GM21360 (cell line): ENCODE measurements around the gene ENTPD7.
"Not testable (repeated sequence)": the region's sequence is repeated elsewhere in the genome, so short reads cannot be mapped to it uniquely, and the experiment has no call there.

Experiments
- ATAC-seq: cut with Tn5 transposase; IDR thresholded peaks from one replicate; pipeline ENCODE4 v1.9.1; 2021; ENCODE audit warnings: mild to moderate bottlenecking, moderate library complexity; ENCODE audit not compliant: unreplicated experiment

Gene ENTPD7

DNA sequence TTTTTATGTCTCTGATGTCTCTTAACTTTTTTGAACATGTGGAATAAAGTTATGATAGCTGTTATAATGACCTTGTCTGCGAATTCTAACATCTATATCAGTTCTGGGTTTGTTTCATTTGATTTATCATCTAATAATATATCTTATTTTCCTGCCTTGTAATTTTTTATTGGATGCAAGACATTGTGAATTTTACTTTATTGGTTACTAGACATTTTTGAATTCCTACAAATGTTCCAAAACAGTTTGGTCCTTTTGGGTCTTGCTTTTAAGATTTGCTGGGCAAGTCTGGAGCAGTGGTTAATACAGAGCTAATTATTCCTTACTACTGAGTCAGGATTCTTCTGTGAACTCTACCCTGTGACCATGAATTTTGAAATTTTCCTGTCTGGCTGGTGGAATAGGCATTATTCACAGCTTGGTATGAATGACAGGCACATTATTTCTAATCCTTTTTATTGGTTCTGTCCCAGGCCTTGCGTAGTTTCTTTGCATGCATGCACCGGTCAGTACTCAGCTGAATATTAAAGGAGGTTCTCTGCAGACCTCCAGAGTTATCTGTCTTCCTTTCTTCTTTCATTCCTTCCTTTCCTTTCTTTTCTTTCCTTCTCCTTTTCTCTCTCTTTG lies 81.7 kb downstream of the ENTPD7 start:
- ATAC-seq, result no peak

DNA sequence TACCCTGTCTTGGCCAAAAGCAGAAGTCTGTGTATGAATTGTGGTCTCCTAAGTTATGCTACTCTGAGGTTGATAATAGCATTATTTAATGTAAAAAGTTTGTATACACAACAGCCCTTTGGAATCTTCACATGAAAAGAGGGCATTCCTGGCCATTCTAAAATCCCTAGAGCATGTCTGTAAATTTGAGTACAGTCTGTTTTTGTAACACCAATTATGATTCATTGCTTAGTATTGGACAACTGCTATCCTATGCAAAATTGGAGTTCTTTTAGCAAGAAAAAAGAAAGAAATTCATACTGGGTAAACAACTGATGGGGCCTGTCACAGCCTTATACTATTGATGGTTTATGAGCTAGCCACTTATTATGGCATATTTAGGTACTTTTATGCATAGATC lies 82.9 kb downstream of the ENTPD7 start:
- no peak for ATAC-seq

DNA sequence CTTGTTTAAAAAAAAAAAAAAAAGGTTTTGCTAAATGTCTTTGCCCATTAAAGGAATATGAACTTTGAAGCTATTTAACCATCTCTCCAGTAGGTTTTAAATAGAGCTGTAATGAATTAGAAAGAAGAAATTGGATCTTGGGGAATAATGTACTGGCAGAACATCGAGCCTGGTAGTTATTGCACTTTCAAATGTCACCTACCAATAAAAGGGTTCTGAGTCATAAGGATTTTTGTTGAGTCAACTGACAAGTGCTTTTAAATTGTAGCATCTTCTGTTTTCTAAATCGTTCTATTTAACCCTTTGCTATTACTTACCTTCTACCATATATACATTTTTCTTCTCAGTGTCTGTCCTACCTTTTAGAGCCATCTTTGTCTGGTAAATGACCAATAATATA lies 83.4 kb downstream of the ENTPD7 start:
- no peak for ATAC-seq

DNA sequence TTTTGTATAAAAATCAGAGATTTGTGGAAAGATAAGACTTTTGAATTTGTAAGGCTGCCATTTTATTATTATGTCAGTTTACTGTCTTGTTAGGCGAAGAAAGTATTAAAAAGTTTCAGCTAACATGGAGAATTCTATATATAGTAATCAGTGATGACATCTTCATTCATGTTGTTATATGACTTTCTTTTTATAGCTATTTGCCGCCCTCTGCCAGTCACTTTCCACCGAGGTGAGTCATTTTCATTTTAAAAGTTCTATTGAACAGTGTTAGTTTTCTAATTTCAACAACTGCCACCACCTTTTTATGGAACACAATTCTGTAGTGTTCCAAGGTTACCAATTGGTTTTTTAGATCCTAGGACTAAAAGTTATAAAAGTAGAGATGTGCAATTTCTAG lies 84.5 kb downstream of the ENTPD7 start:
- no peak for ATAC-seq

DNA sequence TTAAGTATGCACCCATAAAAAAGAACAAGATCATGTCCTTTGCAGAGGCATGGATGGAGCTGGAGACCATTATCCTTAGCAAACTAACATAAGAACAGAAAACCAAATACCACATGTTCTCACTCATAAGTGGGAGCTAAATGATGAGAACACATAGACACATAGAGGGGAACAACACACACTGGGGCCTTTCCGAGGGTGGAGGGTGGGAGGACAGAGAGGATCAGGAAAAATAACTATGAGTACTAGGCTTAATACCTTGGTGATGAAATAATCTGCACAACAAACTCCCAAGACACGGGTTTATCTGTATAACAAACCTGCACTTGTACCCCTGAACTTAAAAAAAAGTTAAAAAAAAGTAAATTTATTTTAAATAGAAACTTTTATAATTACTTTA lies 86.9 kb downstream of the ENTPD7 start:
- not testable (repeated sequence) for ATAC-seq

DNA sequence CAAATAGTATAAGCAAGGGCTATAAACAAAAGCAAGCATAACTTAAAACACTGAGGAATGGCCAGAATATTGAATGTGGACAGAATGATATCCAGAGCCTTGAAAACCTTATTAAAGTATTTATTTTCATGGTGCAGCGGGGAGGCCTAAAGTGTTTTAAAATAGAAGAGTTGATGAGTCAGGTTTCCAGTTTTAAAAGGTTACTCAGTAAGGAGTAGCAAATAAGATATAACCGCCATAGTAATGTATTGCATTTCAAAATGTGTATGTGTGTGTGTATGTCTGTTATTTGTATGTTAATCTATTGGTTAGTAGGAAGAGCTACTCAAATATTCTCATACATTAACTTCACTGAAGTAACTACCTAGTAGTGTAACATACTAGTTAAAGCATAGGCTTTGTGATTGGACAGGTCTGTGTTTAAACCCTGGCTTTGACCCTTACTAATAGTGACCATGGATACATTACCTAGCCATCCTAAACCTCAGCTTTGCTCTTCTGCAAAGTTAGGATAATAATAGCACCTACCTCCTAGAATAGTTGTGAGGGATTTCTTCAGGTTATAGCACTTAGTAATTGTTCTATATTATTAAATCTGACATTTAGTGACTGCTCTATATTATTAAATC lies 89.6 kb downstream of the ENTPD7 start:
- no peak for ATAC-seq

DNA sequence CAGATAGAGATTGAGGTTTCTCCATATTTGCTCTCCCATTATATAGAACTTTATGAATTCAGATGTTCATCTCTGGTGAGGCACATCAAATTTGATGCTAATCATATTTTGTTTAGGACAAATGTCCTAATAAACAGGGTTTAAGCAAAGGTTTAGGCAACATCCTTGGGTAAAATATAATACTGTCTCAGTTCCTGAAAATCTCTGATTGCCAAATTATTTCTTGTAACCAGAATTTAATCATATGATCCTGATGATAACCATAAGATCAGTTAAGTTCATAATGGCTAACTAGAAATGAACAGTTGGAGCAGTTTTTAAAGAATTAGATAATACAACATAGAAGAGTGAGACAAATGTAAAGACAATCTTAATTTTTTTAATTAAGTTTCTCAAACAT lies 91.3 kb downstream of the ENTPD7 start:
- ATAC-seq, result no peak

DNA sequence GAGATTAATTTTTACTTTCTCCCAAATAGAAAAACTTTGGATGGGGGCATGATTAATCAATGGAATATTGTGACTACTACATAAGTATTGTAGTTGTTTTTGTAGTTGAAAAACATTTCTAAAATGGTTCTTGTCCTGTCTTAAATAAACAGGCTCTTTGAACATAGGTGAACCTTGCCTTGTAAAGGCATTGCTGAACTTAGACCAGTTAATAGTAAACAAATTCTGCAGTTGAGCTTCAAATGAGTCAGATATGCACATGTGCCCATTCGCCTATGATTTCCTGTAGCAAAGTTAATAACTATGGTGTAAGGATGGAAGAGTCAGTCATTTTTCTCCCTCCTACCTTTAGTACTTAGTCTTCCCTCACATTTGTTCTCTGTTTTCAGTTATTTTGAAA lies 95.4 kb downstream of the ENTPD7 start:
- no peak for ATAC-seq
